ENCODE measurements around the gene C11orf24.

DNA sequence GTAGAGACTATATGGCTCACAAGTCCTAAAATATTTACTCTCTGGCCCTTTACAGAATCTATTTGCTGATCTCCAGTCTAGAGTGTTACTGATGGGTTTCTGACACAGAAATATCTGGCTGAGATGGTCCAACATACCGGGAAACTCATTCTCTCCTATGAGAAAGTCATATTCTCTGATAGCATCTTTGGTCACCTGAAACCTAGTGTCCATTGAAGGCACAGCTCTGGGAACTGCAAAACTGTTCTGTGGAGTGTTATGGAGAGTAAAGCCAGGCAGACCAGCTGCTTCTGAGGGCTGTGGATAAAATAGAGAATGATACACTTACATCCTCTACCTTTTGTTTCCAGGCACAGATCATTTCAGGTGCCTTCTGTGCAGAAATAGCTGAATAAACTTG lies 2.5 kb upstream of the C11orf24 start:
- TF ChIP-seq EP300 (IDR thresholded peaks at IDR 0.05) = no peak
- TF ChIP-seq, protein P1, sequence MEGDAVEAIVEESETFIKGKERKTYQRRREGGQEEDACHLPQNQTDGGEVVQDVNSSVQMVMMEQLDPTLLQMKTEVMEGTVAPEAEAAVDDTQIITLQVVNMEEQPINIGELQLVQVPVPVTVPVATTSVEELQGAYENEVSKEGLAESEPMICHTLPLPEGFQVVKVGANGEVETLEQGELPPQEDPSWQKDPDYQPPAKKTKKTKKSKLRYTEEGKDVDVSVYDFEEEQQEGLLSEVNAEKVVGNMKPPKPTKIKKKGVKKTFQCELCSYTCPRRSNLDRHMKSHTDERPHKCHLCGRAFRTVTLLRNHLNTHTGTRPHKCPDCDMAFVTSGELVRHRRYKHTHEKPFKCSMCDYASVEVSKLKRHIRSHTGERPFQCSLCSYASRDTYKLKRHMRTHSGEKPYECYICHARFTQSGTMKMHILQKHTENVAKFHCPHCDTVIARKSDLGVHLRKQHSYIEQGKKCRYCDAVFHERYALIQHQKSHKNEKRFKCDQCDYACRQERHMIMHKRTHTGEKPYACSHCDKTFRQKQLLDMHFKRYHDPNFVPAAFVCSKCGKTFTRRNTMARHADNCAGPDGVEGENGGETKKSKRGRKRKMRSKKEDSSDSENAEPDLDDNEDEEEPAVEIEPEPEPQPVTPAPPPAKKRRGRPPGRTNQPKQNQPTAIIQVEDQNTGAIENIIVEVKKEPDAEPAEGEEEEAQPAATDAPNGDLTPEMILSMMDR (IDR thresholded peaks at IDR 0.05) = no peak
